Right hindlimb (tissue), 1 donor: ENCODE data around the gene SECISBP2.
"Not testable (repeated sequence)": the region's sequence is repeated elsewhere in the genome, so short reads cannot be mapped to it uniquely, and the experiment has no call there.

ENCODE experiments used
- DNase-seq: peaks from one replicate; pipeline ENCODE4 v3.0.0-alpha.2; 2018

SECISBP2 gene

DNA sequence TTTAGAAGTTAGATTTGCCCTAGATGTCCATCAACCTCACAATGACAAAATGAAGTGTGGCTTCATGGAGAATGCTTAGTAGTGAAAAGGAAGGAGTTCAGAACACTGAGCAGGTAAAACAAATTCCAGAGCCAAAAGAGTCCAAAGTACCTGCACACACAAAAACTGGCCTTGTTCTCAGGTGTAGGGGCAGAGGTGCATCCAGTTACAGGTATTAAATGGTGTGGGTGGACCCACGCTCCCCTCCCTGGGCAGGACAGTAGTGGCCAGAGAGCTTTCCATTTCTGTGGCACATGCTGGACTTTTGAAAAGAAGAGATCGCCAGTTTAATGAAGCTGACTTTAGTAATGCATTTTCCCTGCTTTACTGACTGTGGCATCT lies 47.2 kb downstream of the SECISBP2 start:
- DNase-seq, result no peak

DNA sequence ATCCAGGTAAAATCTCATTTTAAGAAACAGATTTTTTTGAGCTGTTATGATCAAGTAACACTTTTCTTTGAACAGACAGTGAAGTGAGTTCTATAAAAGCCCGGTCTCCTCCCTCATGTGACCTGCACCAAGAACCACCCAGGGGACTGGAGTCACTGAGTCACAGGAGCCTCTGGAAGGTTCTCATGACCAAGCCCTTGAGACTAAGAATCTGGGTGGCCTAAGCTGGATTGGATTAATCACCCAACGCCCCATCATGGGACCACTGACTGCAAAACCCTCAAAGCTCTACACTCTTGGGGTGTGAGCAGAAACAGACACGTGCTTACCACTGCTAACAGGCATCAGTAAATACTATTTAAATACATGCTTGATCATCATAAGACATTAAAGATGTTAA lies 48.4 kb downstream of the SECISBP2 start:
- no peak for DNase-seq

DNA sequence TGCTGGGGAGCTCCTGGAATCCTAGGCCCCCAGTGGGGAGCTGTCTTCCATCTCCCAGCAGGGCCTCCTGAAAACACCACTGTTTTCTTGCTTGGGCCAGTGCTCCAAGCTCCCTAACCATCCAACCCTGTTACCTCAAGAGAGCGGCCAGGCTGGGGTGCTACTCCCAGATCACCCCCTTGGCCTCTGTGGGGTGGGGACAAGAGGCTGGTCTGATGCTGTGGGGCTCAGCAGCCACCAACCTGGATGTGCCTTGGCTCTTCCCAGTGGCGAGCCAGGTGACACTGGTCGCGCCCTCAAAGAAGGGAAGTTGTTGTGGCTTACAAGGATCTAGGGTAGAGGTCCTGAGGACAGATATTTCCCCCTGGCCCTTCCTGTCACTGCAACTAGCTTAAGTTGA lies 49.0 kb downstream of the SECISBP2 start:
- DNase-seq, result no peak

DNA sequence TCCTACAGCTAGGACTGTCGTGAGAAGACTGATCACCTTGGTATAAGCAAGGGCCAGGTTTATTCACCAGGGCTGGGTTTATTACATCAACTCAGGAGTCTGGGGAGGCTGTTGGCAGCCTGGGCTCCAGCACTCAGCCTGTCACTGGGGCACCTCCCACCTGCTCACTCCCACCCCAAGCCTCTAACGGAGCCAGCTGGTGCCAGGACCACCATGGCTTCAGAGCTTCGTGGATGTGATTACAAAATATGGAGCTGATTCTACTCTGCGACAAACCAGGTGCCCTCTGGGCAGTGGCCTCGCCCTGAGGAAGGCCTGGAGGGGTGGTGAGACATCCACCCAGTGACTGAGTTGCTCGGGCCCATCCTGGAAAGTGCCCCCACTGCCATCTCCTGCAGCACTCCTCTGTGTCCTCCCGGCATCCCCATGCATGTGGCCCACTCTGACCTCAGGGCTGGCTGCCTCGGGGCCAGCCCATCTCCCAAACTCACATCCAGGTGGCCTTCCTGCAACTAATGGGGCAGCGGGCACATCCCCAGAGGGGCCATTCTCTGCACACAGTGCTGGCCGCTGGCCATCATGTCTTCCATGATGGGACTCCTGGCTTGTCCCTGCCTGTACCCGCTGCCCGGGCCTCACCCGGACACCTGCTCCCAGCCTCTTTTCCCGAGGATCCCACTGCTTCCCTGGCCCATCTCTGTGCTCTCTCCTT lies 49.6 kb downstream of the SECISBP2 start:
- DNase-seq, result no peak

DNA sequence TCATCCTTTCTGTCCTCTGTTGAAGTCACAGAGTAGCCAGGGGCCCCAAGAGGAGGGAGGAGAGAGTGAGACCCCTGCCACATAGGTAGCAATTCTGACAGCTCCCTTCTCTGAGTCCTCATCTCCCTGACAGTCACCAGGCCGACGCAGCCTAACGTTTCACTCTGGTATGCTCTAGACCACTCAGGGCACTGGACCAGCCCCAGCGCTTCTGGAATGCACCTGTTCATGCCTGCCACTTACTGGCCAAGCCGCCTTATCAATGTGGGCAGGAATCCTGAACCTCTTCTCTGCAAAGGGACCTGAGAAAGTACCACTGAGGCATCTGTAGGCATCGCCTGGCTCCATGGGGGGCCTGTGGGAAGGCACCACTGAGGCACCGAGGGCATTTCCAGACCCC lies 50.2 kb downstream of the SECISBP2 start:
- no peak for DNase-seq

DNA sequence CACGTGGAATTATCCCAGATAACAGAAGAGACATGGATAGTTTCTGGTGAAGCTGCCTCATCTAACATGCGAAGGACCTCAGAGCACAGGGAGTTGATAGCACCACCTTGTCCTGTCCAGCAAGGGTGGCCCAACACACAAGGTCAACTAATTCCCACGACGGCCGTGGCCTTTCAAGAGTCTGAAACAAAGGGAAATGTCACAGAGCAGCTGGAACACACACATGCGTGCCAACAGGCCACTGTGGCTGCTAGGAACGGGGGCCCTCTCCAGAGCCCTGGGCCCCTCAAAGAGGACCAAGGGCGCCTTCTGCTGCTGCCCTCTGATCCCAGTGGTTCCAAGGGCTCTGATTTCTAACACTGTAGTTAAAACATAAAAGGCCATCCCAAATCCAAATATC lies 50.7 kb downstream of the SECISBP2 start:
- DNase-seq, result no peak

DNA sequence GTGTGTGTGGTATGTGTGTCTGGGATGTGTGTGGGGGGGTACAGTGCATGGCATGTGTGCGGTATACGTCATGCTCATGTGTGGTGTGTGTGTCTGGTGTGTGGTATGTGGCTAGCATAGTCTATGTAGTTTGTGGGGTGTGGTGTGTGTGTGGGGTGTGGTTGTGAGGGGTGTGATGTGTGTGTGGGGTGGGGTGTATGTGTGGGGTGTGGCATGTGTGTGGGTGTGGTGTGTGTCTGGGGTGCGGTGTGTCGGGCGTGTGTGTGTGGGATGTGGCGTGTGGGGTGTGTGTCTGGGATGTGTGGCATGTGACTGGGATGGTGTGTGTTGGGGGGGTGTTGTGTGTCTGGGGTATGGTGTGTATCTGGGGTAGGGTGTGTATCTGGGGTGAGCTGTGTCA lies 52.3 kb downstream of the SECISBP2 start:
- no peak for DNase-seq

DNA sequence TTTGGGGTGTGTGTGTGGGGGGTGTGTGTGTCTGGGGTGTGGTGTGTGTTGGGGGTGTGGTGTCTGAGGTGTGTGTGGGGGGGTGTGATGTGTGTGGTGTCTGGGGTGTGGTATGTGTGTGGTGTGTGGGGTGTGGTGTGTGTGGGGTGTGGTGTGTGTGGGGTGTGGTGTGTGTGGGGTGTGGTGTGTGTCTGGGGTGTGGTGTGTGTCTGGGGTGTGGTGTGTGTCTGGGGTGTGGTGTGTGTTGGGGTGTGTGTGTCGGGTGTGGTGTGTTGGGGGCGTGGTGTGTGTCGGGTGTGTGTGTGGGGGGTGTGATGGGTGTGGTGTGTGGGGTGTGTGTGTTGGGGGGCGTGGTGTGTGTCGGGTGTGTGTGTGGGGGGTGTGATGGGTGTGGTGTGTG lies 53.5 kb downstream of the SECISBP2 start:
- DNase-seq, result not testable (repeated sequence)

DNA sequence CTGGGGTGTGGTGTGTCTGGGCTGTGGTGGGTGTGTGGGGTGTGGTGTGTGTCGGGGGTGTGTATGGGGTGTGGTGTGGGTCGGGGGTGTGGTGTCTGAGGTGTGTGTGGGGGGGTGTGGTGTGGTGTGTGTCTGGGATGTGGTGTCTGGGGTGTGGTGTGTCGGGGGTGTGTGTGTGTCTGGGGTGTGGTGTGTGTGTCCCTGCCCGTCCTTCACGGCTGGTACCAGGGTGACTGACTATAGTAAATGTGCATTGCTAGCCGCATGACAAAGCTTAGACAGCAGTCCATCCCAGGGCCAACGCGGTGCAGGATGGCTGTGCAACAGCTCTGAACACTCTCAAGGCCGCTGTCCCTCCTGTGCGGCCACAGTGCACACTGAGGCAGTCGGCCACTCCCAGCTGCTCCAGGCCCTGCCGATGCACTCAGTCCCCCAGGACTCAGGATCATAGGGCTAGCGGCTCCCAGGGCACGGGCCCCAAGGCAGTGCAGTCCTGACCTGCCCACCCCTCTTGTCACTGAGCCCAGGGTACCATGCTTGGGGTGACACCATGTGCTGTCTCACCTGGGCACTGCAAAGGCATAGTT lies 54.0 kb downstream of the SECISBP2 start:
- DNase-seq, result no peak

DNA sequence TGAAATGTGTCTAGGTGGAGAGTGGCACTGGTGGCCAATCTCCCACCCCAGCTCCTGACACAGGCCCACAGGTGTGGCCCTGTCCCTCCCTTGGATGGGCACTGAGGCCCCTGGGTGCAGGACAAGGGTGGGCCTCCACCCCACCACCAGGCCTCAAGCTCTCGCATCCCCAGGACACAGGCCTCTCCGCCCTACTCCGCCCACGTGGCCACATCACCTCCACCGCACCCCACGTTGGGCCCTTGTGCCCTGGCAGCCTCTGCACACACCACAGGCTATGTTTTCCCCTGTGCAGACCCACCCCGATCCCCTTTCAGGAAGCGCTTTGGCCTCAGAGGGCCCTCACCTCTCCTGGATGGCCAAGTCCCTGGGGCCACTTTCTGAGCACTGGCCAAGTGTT lies 54.7 kb downstream of the SECISBP2 start:
- DNase-seq, result no peak

DNA sequence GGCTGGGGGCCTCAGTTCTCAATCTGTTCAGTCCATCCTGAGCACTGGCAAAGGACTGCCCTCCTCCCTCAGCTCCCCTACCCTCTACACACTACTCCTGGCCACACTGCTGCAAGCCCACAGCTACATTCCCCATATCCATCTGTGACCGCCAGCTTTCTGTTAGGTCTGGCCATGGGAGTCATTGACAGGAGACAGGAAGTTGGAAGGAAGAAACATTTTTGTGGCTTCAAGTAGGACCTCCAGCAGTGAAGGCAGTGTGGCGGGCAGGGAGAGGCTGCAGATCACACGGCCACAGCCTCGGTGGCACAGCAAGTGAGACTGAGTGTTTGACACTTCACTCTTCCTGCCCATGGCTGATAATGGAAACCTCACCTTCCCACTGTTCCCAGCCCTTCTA lies 55.9 kb downstream of the SECISBP2 start:
- DNase-seq, result no peak

DNA sequence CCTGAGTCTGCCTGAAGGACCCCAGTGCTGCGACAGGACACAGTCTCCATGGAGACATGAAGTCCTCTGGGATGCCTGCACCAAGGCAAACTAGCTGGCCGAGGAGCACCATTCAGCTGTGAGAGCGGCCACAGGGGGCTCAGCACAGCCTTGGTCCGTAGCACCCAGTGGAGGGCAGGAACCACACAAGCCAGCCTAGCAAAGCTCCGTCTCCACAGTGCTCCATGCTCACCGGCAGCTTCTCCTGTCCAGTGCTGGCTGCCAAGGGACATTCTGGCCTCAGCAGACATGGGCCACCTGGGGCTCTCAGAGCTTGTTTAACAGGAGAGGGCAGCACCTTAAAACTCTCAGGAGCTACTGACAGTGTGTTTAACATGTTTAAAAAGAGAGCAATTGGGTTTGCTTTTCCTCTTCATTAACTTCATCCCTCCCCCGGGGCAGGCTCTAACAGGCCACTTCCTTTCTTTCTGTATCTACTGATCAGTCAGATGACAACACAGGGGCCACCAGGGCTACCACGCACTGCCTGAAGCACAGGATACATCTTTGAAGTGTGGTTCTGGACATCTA lies 57.0 kb downstream of the SECISBP2 start:
- DNase-seq, result no peak

DNA sequence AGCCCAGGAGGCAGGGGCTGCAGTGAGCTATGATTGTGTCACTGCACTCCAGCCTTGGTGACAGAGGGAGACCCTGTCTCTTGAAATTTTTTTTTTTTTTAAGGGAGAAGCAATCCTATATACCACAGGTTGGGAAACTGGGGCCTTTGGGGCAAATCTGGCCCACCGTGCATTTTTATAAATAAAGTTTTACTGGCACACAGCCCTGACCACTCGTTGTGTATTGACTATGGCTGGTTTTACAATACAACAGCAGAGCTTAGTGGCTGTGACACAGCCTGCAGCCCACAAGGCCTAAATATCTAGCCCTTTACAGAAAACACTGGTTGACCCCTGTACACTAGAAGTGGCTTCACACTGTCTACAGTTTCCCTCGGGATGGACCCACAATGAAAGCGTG lies 58.0 kb downstream of the SECISBP2 start:
- DNase-seq, result no peak

DNA sequence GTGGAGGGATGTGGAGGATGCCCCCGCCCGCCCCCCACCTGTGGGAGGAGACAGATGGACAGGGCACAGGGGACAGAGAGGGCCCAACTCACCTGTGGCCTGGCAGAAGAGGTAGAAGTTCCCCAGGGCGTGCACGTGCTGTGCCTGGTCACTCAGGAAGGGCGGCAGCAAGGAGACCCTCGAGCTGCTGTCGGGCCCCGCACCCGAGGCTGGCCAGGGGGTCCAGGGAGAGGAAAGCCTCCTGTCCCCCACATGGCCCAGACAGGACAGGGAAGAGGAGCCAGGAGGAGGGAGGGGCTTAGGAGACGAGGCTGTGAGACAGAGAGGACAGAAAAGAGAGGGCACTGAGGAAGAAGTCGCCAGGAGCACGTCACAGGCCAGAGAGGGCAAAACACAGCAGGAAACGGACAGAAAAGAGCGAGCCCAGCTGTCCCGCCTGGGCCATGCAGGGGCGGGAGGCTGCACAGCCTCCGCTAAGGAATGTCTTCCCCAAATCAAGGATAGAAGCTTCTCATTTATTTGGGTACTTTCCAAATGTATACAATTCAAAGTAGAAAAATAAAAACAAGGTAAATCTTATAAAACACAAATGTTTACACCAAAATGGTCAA lies 58.5 kb downstream of the SECISBP2 start:
- DNase-seq, result no peak

DNA sequence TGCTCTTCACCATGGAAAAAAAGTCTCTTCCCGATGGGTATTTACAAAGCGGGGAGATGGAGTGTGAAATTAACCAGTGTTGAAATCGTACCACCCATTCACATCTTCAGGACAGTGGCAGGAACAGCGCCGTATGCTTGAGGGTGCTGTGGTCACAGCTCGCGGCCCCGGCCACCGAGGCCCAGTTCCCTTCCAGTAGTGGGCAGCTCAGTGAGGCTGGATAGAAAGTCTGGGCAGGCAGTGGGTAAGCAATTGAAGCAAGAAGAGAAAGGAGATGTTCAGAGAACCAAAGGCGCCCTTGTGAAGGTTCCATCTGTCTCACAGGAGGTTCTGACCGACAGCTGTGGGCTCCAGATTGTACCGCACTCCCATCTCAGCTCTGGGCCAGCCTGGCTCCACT lies 59.1 kb downstream of the SECISBP2 start:
- DNase-seq, result no peak

DNA sequence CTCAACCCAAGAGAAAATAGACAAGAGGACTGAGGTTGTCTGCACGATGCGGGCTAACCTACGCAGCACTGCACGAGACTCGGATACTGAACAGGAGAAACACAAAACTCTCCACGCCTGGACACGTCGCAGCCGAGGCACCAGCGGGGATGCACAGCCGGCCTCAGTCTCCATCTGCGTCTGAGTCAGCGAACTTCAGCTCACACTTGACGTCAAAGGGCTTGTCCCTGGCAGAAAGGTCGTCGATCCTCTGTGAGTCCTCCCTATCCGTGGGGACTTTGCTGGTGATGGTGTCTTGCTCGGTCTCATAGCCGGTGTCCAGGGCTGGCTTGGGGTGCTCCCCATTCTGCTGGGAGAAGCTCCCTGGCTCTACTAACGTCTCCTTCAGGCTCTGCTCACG lies 60.2 kb downstream of the SECISBP2 start:
- DNase-seq, result no peak

DNA sequence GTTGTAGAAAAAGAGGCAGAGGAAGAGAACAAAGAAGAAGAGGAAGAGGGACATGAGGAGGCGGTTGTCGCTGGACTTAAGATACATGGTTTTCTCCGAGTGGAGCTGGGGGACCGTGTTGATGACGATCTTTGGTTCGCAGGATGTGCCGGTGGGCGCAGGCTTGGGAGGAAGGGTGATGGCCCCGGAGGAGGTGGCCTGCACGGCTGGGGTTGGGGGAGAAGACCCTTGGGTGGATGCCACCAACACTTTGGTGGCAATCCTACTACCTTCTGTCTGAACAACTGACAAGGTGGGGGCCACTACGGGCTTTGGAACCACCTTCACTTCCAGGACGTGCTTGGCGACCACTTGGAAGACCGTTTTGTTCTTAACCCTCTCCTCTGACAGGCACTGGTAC lies 60.7 kb downstream of the SECISBP2 start:
- DNase-seq, result no peak

DNA sequence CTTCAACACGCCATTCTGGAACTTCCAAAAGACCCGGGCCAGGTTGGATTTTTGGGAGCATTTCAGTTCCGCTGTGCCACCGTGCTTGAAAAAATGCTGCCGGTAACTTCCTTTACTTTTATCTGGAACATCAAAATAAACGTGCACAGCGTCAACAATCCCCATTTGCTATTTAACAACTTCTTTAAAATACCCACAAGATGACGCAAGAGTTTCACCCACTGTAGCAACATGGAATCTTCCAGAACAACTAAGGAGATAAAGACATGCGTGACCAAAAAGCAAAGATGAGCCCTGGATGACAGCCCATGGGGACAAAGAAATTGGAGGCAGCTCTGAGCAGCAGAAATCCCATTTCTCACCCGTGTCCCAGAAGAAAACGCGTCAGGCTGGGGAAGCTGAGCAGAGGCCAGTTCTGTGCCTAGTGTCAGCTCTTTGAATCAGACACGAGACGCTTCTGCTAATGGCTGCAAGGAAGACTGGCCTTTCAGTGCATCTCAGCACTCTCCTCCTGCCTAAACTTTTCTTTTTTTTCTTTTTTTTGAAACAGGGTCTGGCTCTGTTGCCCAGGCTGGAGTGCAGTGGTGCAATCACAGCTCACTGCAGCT lies 61.3 kb downstream of the SECISBP2 start:
- no peak for DNase-seq

DNA sequence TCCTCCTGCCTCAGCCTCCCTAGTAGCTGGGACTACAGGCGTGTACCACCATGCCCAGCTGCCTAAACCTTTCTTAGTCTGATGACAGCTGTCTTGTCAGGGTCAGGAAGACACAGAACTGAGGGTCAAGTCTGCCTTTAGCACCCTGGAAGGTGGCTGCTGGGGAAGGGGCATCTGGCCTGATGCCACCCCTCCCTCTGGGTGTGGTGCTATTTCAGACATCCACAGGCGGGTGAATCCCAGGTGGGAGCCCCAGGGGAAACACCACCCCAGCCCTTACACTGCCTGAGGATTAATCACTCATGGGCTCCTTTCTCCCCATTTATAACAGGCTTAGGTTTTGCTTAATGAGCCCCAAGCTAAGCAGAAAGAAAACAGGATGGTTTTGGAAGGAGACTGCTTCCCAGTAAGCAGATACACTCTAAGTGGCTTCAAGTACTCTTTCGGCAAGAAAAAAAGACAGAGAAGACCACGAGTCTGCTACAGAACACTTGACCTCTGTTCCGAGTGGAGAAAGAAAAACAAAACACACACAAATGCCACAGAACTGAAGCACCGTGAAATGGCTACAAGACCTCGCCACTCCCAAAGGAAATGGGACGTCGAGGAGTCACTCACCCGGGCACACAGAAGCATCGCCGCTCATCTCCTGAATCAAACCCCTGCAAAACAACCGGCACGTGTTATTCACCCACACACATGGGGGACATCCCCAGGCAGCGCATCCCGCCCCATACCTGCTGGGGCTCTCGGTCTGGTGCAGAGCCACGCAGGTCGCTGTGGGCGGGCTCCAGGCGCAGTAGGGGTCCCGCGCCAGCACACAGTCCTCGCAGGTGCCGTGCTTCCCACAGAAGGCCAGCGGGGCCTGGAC lies 62.4 kb downstream of the SECISBP2 start:
- no peak for DNase-seq

DNA sequence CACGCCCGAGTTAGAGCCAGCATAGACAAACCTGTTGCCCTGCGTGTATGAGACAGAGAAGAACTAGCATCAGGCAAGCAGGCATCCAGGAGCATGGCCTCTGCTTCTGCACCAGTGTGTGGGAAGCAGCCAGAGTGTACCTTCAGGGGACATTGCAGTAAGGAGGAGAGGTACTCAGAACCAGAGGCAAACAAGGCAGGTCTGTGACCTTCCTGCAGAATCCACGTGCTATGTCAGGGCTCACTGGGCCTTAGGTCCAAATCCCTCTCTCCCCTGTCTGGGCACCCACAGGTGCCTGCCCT lies 63.0 kb downstream of the SECISBP2 start:
- no peak for DNase-seq

DNA sequence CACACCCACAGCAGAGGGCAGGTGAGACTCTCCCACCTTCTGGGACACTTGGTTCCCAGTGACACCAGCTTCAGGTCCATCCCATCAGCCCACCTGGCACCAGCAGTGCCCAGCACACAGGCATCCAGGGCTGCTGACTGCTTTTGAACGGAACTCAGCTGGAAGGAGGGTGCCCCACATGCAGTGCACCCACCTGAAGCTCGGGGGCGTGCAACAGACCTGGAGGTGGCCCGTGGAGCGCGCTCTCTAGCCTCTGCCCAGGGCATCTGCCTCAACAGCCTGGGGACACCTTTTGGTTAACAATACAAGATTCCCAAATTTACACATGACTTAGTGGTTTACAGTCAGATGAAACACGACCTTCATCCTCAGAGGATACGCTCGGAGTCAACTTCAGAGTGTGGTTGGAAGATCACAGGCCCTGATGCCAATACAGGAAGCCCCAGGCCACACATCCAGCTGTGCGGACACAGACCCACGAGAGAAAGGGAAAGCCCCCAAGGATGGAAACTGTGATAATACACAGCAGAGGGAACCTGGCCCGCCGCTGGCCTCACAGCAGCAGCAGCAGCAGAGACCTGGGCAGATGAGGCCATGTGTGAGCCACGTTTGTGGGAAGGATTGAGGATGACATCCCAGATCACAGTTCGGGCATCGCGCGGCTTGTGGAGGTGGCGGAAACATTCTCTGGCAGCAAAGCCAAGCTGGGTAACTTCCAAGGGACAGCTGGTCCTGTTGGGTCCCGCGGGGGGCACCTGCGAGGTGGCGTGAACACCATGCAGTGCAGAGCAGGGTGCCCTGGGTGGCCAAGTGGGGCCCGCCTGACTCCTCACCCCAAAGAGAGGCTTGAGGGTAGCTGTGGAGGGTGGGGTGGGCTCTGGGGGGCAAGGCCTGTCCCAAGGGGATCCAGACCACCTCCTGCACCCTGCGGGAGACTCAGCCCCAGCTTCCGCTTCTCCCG lies 64.0 kb downstream of the SECISBP2 start:
- no peak for DNase-seq
